GM21367 (cell line): Measurements from ENCODE around the gene KCNIP4.

ENCODE experiments used
- ATAC-seq: cut with Tn5 transposase; IDR thresholded peaks from one replicate; pipeline ENCODE4 v1.9.1; 2021; ENCODE audit not compliant: unreplicated experiment

Gene KCNIP4

GRCh38 chr4:21476757-21477156, 471.8 kb downstream of the KCNIP4 start:
- ATAC-seq: no peak

DNA sequence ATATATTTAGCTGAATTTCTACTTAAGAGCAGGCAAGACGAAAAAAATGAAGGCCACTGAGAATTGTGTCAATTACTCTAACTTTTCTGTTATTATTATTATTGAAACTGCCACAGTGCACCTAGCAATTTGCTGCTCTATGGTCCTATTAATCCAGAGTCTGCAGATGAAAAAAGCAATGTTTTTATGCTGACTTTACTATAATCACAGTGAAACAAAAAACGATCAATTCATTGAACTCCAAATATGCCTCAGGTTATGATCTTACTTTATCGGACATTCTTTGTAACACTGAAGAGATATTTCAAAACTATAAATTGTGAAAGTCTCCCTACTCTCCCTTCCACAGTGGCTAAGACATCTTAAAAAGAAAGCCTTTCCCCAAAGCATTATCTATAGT, 474.4 kb downstream of the KCNIP4 start:
- ATAC-seq: no peak

- no peak for ATAC-seq
These were observed 478.0 kb downstream of the KCNIP4 start for GRCh38 chr4:21470535-21470934.

DNA sequence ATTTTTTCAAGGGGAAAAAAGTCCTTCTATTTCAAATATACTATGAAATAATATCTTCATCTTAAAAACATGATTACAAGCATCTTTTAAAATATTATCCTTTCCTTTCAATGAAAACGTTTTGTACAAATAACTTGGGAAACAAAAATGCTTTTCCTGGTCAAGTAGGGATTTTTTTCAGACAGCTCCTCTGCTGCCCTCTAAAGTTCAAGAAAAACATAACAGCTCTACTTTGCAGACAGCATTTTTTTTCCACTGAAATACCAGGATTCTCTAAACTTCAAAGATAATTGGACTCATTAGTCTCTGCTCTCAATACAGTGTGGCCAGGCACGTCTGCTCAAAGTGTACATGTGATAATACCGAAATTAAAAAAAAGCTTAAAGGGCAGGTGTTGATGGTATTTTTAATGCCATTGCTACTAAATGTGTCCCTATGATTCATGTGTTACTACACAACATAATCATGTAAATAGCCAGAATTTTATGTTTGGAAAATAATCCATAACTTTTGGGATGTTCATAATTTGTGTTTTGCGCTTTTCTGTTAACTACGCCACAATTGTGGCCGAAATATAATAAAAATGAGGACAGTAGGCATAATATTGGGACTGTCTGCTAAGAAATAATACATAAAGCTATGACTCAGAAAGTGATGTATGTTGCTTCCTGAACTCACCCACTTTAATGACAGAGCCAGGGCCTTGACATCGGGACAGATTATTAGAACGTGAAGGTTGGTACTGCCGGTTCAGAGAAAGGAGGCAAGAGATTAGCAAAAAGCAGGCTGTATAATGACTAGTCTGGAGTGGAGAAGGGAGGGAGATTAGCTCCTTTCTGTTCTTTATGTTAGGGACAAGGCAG, 478.9 kb downstream of the KCNIP4 start:
- no peak for ATAC-seq

- ATAC-seq: no peak
These were observed 481.0 kb downstream of the KCNIP4 start for GRCh38 chr4:21467551-21467950.

- ATAC-seq: no peak
These were observed 491.3 kb downstream of the KCNIP4 start for GRCh38 chr4:21457086-21457840.

DNA sequence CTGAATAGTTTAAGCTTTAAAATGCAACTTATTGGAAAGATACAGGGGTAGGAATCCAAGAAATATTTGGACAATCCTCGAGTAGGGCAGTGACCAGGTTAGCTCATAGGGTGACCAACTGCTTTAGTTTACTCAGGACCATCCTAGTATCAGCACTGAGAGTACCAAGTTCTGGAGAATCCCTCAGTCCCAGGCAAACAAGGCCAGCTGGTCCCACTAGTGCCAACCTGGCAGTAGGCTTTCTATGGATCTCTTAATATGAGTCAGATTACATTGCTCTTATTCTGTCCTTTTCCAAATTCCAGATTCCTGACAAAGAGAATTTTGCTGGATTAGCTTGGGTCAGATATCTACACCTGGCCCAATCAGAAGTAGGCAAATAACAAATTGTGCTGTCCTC, 493.7 kb downstream of the KCNIP4 start:
- ATAC-seq: no peak

- ATAC-seq: no peak
These were observed 494.4 kb downstream of the KCNIP4 start for GRCh38 chr4:21454201-21454600.

DNA sequence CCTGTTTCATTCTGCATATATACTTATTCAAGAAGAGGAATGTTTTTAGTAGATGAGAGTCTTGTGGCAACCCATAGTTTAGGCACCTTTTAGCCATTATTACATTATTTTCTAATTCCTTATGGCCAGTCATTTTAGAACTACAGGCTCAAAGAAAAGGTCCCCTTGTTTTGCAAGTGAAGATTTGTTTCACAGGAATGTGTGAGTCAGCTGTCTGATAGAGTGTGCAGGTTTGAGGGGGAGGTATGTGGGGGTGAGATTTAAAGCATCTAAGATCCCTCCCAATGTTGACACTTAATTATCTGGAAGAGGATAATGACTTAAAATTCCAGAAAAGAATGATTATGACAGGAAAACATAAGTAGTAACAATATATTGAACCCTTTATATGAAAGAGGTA, 495.6 kb downstream of the KCNIP4 start:
- no peak for ATAC-seq

- no peak for ATAC-seq
These were observed 497.5 kb downstream of the KCNIP4 start for GRCh38 chr4:21451032-21451431.

- ATAC-seq: no peak
These were observed 498.2 kb downstream of the KCNIP4 start for GRCh38 chr4:21450331-21450730.

DNA sequence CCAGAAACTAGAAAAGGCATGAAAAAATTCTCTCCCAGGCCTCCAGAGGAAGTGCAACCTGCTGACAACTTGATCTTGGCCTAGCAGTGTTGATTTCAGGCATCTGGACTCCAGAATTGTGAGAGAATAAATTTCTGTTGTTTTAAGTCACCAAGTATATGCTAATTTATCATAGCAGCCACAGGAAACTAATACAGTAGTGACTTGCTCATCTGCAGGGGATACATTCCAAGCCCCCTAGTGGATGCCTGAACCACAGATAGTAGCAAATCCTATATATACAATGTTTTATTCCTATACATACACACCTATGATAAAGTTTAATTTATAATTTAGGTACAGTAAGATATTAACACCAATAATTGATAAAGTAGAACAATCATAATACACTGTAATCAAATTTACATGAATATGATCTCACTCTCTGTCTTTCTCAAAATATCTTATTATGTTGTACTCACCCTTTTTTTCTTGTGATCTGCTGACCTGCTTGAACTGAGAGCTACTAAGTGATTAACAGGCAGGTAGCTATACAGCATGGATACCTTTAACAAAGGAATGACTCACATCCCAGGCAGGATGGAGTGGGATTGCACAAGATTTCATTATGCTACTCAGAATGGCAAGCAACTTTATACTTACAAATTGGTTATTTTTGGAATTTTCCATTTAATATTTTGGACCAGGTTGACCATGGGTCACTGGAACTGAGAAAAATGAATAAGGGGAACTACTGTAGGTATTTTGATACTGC, 501.1 kb downstream of the KCNIP4 start:
- no peak for ATAC-seq

DNA sequence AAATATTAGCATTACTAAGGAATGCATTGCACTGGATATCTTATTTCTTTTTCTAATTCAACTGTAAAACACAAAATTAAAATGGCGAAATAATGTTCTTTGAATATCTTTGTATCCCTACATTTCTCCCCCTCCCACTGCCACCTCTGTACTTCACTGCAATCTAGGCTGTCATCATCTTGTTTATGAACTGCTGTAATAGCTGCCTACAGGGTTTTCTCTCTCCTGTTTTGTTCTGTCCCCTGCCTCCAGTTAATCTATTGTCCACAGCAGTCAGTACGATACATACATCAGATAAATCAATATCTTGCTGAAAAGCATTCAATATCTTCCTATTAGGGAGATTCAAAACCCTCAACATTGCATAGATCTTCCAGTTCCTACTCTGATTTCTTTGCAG, 528.4 kb downstream of the KCNIP4 start:
- ATAC-seq: no peak

DNA sequence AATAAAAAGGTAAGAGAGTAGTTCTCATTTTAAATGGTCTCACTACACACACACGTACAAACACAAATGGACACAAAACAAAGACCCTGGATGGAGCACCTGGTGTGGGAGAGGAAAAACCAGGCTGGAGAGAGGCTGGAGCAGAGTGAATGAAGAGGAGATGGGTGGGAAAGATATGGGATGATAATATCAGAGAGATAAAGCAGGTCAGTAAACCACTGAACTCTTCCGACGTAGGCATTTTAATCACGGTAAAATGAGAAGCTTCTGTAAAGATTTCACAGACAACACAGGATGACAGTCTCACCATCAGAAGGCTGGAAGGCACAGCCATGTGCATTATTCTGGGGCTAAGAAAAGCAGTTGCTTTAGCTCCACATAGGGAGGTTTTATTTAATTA, 532.8 kb downstream of the KCNIP4 start:
- no peak for ATAC-seq

DNA sequence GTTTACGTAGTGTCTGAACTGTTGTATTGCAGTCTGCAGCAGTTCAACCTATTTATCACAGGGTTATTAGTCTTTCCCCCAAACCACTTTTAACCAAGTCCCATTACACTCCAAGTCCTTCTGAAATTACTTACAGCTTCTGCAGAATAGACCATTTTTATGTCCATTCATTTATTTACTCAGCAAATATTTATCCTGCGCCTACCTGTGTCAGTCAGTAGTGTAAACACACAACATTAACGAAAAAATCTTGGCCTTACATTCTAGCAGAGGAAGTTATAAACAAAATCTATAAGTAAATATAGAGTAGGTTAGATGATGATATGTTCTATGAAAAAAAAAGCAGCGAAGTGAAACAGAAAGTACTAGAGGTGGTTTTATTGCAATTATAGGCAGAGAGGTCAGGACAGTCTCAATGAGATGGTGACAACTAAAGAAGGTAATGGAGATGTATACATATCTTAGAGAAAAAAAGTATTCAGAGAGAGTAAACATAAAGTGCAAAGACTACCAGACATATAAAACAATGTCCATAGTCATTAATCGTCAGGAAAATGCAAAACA, 534.7 kb downstream of the KCNIP4 start:
- ATAC-seq: no peak

GRCh38 chr4:21411086-21411485, 537.5 kb downstream of the KCNIP4 start:
- ATAC-seq: no peak

GRCh38 chr4:21410372-21410771, 538.2 kb downstream of the KCNIP4 start:
- no peak for ATAC-seq

- no peak for ATAC-seq
These were observed 560.9 kb downstream of the KCNIP4 start for GRCh38 chr4:21387683-21388082.

DNA sequence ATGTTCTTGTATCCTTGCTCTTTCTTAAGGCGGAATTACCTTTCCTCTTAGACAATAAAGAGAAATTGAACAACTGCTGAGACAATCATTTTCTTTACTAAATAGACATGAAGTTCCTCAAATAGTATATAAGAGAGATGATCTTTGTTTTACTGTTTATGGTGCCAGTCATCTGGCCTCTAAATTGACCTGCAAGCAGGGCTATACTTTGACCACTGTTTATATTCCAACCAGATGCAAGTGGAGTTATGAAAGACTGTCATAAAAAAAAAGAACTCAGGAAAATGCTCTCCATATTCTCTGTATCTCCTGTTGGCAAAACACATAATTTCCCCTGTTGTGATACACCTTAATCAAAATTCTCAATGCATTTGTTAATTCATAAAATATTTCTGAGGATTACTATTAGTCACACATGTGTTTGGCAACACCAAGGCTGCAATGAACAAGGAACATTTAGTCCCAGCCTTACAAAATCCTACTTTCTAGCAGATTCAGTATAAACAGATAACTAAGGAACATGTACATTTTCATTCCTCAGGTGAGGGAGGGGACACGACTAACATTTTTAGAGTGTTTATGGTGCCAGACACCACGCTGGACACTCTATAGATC, 562.3 kb downstream of the KCNIP4 start:
- ATAC-seq: no peak

GRCh38 chr4:21385706-21386105, 562.9 kb downstream of the KCNIP4 start:
- no peak for ATAC-seq

DNA sequence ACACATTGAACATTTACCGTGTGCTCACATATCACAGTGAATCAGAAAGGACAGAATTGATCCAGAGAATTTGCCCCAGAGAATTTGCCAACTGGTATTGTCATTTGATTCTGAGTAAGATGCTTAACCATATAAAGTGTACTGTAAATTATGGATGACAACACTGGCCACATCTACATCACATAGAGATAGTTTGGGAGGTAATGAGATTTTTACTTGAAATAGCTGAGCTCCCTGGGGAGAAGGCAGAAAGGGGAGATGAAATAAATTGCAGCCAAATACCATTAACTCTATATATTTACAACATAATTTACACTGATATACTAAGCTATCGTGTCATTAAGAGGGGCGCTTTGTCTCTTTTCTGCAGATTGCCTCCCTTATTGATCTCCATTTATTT, 564.0 kb downstream of the KCNIP4 start:
- no peak for ATAC-seq
